GM13977 (cell line): ENCODE data around the gene PODXL.
"Not testable (repeated sequence)": the region's sequence is repeated elsewhere in the genome, so short reads cannot be mapped to it uniquely, and the experiment has no call there.

Source experiments
- DNase-seq: peaks from one replicate; pipeline ENCODE4 v3.0.0; 2012; ENCODE audit warnings: low spot score
- in situ Hi-C: fragments of 300-500 bp; cut with MboI; formaldehyde crosslinking; loops from one replicate; pipeline ENCODE4 v1.12.0; 2022; ENCODE audit warnings: low sequenced_read_pairs, low pct_unique_long_range_greater_than_20kb, mixed read lengths, inconsistent platforms; ENCODE audit not compliant: unreplicated experiment
- TF ChIP-seq, protein P1 (sequence below): IDR thresholded peaks from 2 replicates; pipeline ENCODE4 v1.5.1; 2012; ENCODE audit warnings: mild to moderate bottlenecking, control low read depth; ENCODE audit not compliant: insufficient read depth; ENCODE audit errors: extremely low read depth, missing control alignments

Gene PODXL

DNA sequence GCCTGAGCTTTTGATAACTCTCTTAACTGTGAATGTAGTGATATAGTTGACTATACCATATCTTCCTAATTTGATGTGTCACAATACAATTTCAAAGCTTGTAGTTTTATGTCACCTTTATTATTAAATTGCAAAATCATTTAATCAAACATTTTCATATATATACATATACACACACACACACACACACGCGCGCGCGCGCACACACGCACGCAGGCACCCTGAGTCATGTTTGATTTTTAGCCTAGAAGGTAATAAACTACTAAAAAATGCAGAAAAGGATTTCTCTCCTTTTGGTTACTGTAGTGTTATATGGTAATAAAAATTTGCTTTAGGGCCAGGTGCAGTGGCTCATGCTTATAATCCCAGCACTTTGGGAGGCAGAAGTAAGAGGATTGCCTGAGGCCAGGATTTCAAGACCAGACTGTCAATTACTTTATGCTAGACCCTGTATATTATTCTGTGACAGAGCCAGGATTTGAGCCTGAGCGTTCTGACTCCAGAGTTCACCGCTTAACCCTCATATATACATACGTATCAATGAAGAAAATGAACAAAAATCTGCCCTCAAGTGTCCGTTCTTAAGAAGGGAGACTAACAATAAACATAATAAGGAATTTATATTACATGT, 89.6 kb downstream of the PODXL start:
- in situ Hi-C loops = no loop called here
- DNase-seq = no peak

DNA sequence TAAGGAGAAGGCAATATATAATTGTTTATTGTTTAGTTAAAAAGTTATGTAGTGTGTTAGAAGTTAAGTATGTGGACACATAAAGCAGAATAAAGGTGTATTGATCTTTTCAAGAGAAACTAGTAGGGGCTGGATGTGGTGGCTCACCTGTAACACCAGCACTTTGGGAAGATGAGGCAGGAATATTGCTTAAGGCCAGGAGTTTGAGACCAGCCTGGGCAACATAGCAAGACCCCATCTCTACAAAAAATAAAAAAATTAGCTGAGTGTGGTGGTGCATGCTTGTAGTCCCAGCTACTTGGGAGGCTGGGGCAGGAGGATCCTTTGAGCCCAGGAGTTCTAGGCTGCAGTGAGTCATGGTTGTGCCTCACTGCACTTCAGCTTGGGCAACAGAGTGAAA, 93.7 kb downstream of the PODXL start:
- DNase-seq, in situ Hi-C loops: not testable (repeated sequence)

More for the DNA sequence above, 89.6 kb downstream of the PODXL start:
- TF ChIP-seq, protein P1, sequence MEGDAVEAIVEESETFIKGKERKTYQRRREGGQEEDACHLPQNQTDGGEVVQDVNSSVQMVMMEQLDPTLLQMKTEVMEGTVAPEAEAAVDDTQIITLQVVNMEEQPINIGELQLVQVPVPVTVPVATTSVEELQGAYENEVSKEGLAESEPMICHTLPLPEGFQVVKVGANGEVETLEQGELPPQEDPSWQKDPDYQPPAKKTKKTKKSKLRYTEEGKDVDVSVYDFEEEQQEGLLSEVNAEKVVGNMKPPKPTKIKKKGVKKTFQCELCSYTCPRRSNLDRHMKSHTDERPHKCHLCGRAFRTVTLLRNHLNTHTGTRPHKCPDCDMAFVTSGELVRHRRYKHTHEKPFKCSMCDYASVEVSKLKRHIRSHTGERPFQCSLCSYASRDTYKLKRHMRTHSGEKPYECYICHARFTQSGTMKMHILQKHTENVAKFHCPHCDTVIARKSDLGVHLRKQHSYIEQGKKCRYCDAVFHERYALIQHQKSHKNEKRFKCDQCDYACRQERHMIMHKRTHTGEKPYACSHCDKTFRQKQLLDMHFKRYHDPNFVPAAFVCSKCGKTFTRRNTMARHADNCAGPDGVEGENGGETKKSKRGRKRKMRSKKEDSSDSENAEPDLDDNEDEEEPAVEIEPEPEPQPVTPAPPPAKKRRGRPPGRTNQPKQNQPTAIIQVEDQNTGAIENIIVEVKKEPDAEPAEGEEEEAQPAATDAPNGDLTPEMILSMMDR = no peak

DNA sequence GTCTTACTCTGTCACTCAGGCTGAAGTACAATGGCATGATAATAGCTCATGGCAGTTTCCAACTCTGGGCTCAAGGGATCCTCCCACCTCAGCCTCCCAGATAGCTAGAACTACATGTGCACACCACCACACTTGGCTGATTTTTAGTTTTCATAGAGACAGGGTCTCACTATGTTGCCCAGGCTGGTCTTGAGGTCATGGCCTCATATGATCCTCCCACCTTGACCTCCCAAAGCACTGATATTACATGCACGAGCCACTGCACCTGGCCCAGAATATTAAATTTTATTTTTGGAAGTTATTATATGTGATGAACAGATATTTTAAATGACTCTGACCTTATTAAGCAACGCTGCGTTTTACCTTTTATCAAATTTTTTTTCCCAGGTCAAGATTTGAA, 94.4 kb downstream of the PODXL start:
- in situ Hi-C loops = no loop called here
- no peak for DNase-seq
- TF ChIP-seq, protein P1 = no peak

DNA sequence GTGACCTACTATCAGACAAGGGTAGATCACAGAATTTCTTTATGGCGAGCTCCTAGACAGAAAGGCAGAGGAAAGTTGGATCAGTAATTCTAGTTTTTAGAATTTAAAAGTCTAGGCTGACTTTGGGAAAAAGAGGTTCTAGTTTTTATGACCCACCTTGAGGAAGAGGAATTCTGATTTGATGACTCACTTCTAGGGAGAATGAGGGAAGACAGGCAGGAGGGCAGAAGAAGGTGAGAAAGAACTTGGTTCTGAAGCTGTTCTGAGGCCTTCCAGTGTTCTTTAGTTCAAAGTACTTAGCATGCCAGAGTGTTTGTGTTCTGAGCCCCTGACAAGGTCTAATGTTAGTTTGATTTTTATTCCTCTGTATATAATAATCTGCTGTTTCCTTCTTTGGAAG, 97.2 kb downstream of the PODXL start:
- in situ Hi-C loops = no loop called here
- DNase-seq = no peak
- TF ChIP-seq, protein P1 = no peak

DNA sequence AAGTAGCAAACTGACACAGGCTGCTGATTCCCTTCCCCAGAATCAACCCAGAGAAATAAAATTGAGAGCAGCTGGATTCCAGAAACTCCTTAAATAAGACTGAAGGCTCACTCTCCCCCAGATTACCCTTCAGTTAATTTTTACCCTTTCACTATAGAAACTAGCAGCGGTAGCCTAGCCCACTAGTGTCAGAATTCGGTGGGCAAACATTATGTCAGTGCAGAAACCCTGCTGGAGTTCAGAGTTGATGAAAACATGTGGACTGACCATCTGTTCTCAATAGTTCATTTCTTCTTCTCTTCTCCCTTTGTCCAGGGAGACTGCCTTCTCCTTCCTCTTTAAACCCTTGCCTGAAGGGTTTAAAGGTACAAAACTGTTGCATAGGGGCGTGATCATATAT, 100.1 kb downstream of the PODXL start:
- in situ Hi-C loops = no loop called here
- DNase-seq = no peak
- TF ChIP-seq, protein P1 = no peak

DNA sequence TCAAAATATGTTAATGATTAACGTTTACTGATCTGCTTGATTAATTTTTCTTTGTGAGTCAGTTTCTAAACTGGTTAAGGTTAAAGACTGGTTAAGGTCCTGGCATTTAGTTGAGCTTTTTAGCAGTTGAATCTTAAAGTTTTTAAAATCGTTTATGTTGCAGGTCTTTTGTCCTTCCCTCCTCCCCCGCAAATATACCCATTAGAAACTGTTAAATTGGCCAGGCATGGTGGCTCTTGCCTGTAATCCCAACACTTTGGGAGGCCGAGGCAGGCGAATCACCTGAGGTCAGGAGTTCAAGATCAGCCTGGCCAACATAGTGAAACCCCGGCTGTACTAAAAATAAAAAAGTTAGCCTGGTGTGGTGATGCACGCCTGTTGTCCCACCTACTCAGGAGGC, 100.9 kb downstream of the PODXL start:
- in situ Hi-C loops = no loop called here
- TF ChIP-seq, protein P1 = no peak
- DNase-seq = no peak

DNA sequence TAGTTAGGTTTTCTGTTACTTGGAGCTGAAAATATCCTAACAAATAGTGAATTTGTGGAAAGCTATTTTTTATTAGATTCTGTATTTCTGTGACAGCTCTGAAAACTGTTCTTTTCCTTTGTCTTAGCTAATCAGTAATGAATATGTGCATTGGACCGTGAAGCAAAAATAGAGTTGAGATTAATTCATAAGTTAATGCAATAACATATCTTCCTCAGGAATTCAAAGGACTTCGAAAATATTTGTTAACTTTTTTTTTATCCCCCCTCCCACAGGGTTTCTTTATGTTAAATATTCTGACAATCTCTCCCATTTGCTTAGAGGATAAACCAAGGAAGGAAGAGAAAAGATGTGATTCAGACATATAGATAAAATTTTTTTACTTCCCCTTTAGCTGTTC, 101.4 kb downstream of the PODXL start:
- TF ChIP-seq, protein P1 = no peak
- no peak for DNase-seq
- in situ Hi-C loops = no loop called here
